CD4-positive, CD25-positive, alpha-beta regulatory T cell (primary cell): ENCODE data around the gene TSPAN10. TPM values are rescaled to one million over a fixed set of nuclear protein-coding genes. Genes with fewer than 3 reads are reported as not detected.
A peak's percentile ranks its signal among the peaks of the same experiment; 100 is the strongest.
"Not testable (repeated sequence)": the region's sequence is repeated elsewhere in the genome, so short reads cannot be mapped to it uniquely, and the experiment has no call there.

Experiments
- ATAC-seq, 2 donors: fragments of 150-1000 bp; cut with Tn5 transposase; one replicate each; pipeline ENCODE4 v1.10.0; 2021; ENCODE audit warnings: low read depth in 2 of 2, moderate number of reproducible peaks in 2 of 2, moderate library complexity in 1 of 2
- DNase-seq, 3 donors: peaks; one replicate each; pipeline versions ENCODE4 v3.0.0 to v3.0.0-alpha.2; 2012 to 2022; ENCODE audit warnings: mixed read lengths in 1 of 3
- H3K27ac ChIP-seq: one replicate; pipeline ENCODE4 v1.7.0; 2013; ENCODE audit warnings: mild to moderate bottlenecking, low read length; ENCODE audit not compliant: insufficient read depth, poor library complexity, severe bottlenecking
- H3K27me3 ChIP-seq: one replicate; pipeline ENCODE4 v1.7.0; 2013; ENCODE audit warnings: low read length; ENCODE audit not compliant: control insufficient read depth, insufficient read depth
- H3K36me3 ChIP-seq: one replicate; pipeline ENCODE4 v1.7.0; 2013; ENCODE audit warnings: mild to moderate bottlenecking, low read length, moderate library complexity; ENCODE audit not compliant: control insufficient read depth, insufficient read depth
- H3K4me1 ChIP-seq: 2 replicates; pipeline ENCODE4 v1.7.0; 2013; ENCODE audit warnings: mild to moderate bottlenecking, low read length; ENCODE audit not compliant: insufficient read depth, control insufficient read depth, poor library complexity, severe bottlenecking
- H3K4me3 ChIP-seq: one replicate; pipeline ENCODE4 v1.7.0; 2013; ENCODE audit warnings: low read depth, mild to moderate bottlenecking, low read length, moderate library complexity
- H3K9me3 ChIP-seq, 2 experiments: 1 replicate in 1 of 2; 2 replicates in 1 of 2; pipeline ENCODE4 v1.7.0; 2013; ENCODE audit warnings: low read length in 2 of 2, mild to moderate bottlenecking in 1 of 2, moderate library complexity in 1 of 2; ENCODE audit not compliant: control insufficient read depth in 2 of 2
- H3K27ac Mint-ChIP-seq, 3 donors: one replicate each; pipeline ENCODE4 v1.8.0; 2020 to 2022; ENCODE audit warnings: mild to moderate bottlenecking in 3 of 3, mixed read lengths in 3 of 3, moderate library complexity in 2 of 3
- H3K27me3 Mint-ChIP-seq: one replicate; pipeline ENCODE4 v1.8.0; 2022; ENCODE audit warnings: mild to moderate bottlenecking, mixed read lengths
- H3K36me3 Mint-ChIP-seq: one replicate; pipeline ENCODE4 v1.8.0; 2020; ENCODE audit warnings: mixed read lengths
- H3K4me1 Mint-ChIP-seq, 4 donors: one replicate each; pipeline ENCODE4 v1.8.0; 2020 to 2022; ENCODE audit warnings: mixed read lengths in 4 of 4, mild to moderate bottlenecking in 1 of 4
- H3K4me3 Mint-ChIP-seq, 4 donors: one replicate each; pipeline ENCODE4 v1.8.0; 2020 to 2022; ENCODE audit warnings: mild to moderate bottlenecking in 4 of 4, mixed read lengths in 4 of 4, moderate library complexity in 3 of 4
- H3K9me3 Mint-ChIP-seq, 7 donors: one replicate each; pipeline ENCODE4 v1.8.0; 2020 to 2022; ENCODE audit warnings: mixed read lengths in 7 of 7, mild to moderate bottlenecking in 3 of 7, moderate library complexity in 2 of 7
- polyA plus RNA-seq, 4 donors: library from polyadenylated mRNA; unstranded; fragments of 300-500 nt; fragmentation: Illumina TruSeq; gene quantifications; one replicate each; pipeline ENCODE4 v1.2.3, GENCODE V29; 2021
- total RNA-seq: library from RNA; stranded (reverse); gene quantifications from one replicate; pipeline ENCODE4 v1.2.3, GENCODE V29; 2022

Gene TSPAN10
- total and polyA plus RNA-seq, 5 donors from 2014 or later, result 0.21 to 0.70 (median 0.24) TPM; not detected in 2

DNA sequence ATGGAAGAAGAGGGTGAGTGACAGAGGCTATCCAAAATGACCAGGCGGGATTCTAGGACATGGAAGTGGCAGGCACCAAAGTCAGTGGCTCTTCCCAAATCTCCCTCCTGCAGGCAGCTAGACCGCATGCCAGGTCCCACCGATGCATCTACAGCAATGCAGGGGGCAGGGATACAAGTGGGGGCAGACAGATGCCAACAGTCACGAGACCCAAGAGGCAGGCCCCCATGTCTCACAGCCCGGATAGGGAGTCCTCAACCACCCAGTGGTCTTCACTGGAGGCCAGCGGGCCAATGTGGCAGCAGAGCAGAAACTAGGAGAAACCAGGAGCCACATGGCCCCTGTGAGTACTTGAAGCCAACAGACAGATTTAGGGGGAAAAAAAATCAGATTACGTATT lies 20.1 kb upstream of the TSPAN10 start:
- H3K4me3 Mint-ChIP-seq, result no peak overlapping the region
- Histone ChIP-seq H3K9me3 (no peaks in the 10 kb centered on the region), H3K4me1 (peaks cover 14% of the 10 kb centered on the region), H3K4me3 (no peak overlapping the region), H3K27me3 (no peaks in the 10 kb centered on the region), H3K27ac (no peak overlapping the region), H3K36me3 (peaks cover 51% of the 10 kb centered on the region)
- peaks cover 6 to 32% (median 18%) of the 10 kb centered on the region in 4 donors for H3K4me1 Mint-ChIP-seq
- no peaks in the 10 kb centered on the region for H3K9me3 Mint-ChIP-seq
- DNase-seq, result no peak
- H3K27me3 Mint-ChIP-seq, result no peaks in the 10 kb centered on the region
- no peak for ATAC-seq
- H3K27ac Mint-ChIP-seq, result no peak overlapping the region
- peaks cover 46% of the 10 kb centered on the region for H3K36me3 Mint-ChIP-seq

DNA sequence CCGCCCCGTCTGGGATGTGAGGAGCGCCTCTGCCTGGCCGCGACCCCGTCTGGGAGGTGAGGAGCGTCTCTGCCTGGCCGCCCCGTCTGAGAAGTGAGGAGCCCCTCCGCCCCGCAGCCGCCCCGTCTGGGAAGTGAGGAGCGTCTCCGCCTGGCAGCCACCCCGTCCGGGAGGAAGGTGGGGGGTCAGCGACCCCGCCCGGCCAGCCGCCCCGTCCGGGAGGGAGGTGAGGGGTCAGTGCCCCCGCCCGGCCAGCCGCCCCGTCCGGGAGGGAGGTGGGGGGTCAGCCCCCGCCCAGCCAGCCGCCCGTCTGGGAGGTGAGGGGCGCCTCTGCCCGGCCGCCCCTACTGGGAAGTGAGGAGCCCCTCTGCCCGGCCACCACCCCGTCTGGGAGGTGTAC lies 18.7 kb upstream of the TSPAN10 start:
- ATAC-seq, H3K27ac ChIP-seq, DNase-seq, H3K9me3 Mint-ChIP-seq, H3K9me3 ChIP-seq, H3K4me3 ChIP-seq, H3K4me3 Mint-ChIP-seq, H3K27me3 ChIP-seq, H3K27ac Mint-ChIP-seq, H3K27me3 Mint-ChIP-seq: not testable (repeated sequence)
- Histone ChIP-seq H3K36me3 (peaks cover 45% of the 10 kb centered on the region), H3K4me1 (peaks cover 14% of the 10 kb centered on the region)
- peaks cover 6 to 28% (median 13%) of the 10 kb centered on the region in 4 donors for H3K4me1 Mint-ChIP-seq
- H3K36me3 Mint-ChIP-seq, result peaks cover 37% of the 10 kb centered on the region

GRCh38 chr17:81621494-81622130 lies 15.4 kb upstream of the TSPAN10 start:
- Histone ChIP-seq H3K27me3 (no peaks in the 10 kb centered on the region), H3K27ac (no peak overlapping the region), H3K4me1 (no peaks in the 10 kb centered on the region), H3K9me3 (no peaks in the 10 kb centered on the region), H3K36me3 (peaks cover 60% of the 10 kb centered on the region), H3K4me3 (no peak overlapping the region)
- Mint-ChIP-seq H3K27me3 (no peaks in the 10 kb centered on the region), H3K27ac (peak overlapping the region in 1 of 3 donors; percentile 48), H3K9me3 (peaks cover 0 to 4% (median 0%) of the 10 kb centered on the region in 7 donors), H3K4me3 (no peak overlapping the region), H3K36me3 (peaks cover 43% of the 10 kb centered on the region), H3K4me1 (peaks cover 6 to 24% (median 11%) of the 10 kb centered on the region in 4 donors)
- ATAC-seq (no peak), DNase-seq (no peak)

GRCh38 chr17:81630274-81630673 lies 6.7 kb upstream of the TSPAN10 start:
- H3K27ac Mint-ChIP-seq, result no peak overlapping the region
- no peaks in the 10 kb centered on the region for H3K9me3 ChIP-seq
- H3K27ac ChIP-seq, result no peak overlapping the region
- DNase-seq, result no peak
- ATAC-seq, result no peak
- peaks cover 3 to 31% (median 12%) of the 10 kb centered on the region in 4 donors for H3K4me1 Mint-ChIP-seq
- peaks cover 4% of the 10 kb centered on the region for H3K4me1 ChIP-seq
- peaks cover 0 to 4% (median 0%) of the 10 kb centered on the region in 7 donors for H3K9me3 Mint-ChIP-seq
- no peak overlapping the region for H3K4me3 Mint-ChIP-seq
- H3K36me3 ChIP-seq, result peaks cover 35% of the 10 kb centered on the region
- H3K4me3 ChIP-seq, result no peak overlapping the region
- H3K36me3 Mint-ChIP-seq, result peaks cover 17% of the 10 kb centered on the region
- H3K27me3 ChIP-seq, result no peaks in the 10 kb centered on the region
- no peaks in the 10 kb centered on the region for H3K27me3 Mint-ChIP-seq

DNA sequence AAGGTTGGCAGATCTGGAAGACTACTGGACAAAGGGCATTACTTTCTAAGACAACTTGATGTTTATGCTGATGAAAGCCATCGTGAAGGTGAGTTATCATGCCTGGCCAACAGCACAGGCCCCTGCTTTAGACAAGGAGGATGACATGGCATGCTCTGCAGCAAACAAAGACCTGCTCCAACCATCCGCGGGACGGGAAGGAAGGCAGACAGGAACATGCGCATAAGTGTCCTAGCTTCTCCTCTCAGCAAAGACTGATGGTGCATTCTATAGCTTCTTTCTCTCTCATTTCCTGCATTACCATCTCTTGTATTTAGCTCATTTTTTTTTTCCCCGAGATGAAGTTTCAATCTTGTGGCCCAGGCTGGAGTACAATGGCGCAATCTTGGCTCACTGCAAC lies 5.5 kb upstream of the TSPAN10 start:
- Mint-ChIP-seq H3K36me3 (peaks cover 8% of the 10 kb centered on the region), H3K9me3 (peaks cover 0 to 2% (median 0%) of the 10 kb centered on the region in 7 donors)
- no peak overlapping the region for H3K4me3 ChIP-seq

GRCh38 chr17:81635431-81635830 lies 1.6 kb upstream of the TSPAN10 start:
- Histone ChIP-seq H3K9me3 (no peaks in the 10 kb centered on the region), H3K4me1 (peaks cover 18% of the 10 kb centered on the region), H3K27me3 (no peaks in the 10 kb centered on the region), H3K36me3 (no peaks in the 10 kb centered on the region), H3K27ac (no peak overlapping the region), H3K4me3 (peak overlapping the region; percentile 87)
- H3K9me3 Mint-ChIP-seq, result no peaks in the 10 kb centered on the region
- H3K36me3 Mint-ChIP-seq, result no peaks in the 10 kb centered on the region
- no peaks in the 10 kb centered on the region for H3K27me3 Mint-ChIP-seq
- peaks cover 0 to 39% (median 18%) of the 10 kb centered on the region in 4 donors for H3K4me1 Mint-ChIP-seq
- DNase-seq (no peak), ATAC-seq (no peak)
- H3K4me3 Mint-ChIP-seq, result peak overlapping the region; percentile 49 to 96 (median 91)
- peak overlapping the region; percentile 9 to 93 (median 90) for H3K27ac Mint-ChIP-seq

More for the DNA sequence above, 5.5 kb upstream of the TSPAN10 start:
- Histone ChIP-seq H3K27ac (no peak overlapping the region), H3K4me1 (peaks cover 14% of the 10 kb centered on the region), H3K9me3 (no peaks in the 10 kb centered on the region), H3K36me3 (peaks cover 26% of the 10 kb centered on the region), H3K27me3 (no peaks in the 10 kb centered on the region)
- H3K27me3 Mint-ChIP-seq, result no peaks in the 10 kb centered on the region
- H3K27ac Mint-ChIP-seq, result no peak overlapping the region
- ATAC-seq (no peak), DNase-seq (no peak)
- H3K4me1 Mint-ChIP-seq, result peaks cover 0 to 32% (median 16%) of the 10 kb centered on the region in 4 donors
- H3K4me3 Mint-ChIP-seq, result peak overlapping the region in 1 of 4 donors; percentile 44

- H3K4me1 ChIP-seq, result peaks cover 18% of the 10 kb centered on the region
- Mint-ChIP-seq H3K27me3 (no peaks in the 10 kb centered on the region), H3K4me1 (peaks cover 0 to 39% (median 18%) of the 10 kb centered on the region in 4 donors), H3K36me3 (no peaks in the 10 kb centered on the region), H3K4me3 (peak overlapping the region; percentile 88 to 96 (median 95)), H3K9me3 (no peaks in the 10 kb centered on the region), H3K27ac (peak overlapping the region; percentile 76 to 93 (median 90))
- no peak overlapping the region for H3K27ac ChIP-seq
- DNase-seq (no peak), ATAC-seq (no peak)
- no peaks in the 10 kb centered on the region for H3K9me3 ChIP-seq
- H3K4me3 ChIP-seq, result peak overlapping the region; percentile 87
- H3K36me3 ChIP-seq, result no peaks in the 10 kb centered on the region
- no peaks in the 10 kb centered on the region for H3K27me3 ChIP-seq
Measured at GRCh38 chr17:81635973-81636504, 957 bp upstream of the TSPAN10 start.

DNA sequence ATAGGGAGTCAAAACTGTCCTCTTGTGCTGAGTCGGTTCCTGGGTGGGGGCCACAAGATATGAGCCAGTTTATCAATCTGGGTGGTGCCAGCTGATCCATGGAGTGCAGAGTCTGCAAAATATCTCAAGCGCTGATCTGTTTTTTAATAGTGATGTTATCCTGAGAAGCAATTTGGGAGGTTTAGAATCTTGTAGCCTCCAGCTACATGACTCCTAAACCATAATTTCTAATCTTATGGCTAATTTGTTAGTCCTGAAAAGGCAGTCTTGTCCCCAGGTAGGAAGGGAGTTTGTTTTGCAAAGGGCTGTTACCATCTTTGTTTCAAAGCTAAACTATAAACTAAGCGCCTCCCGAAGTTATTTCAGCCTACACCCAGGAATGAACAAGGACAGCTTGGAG lies 1.7 kb downstream of the TSPAN10 start:
- H3K27me3 Mint-ChIP-seq, result no peaks in the 10 kb centered on the region
- H3K36me3 Mint-ChIP-seq, result no peaks in the 10 kb centered on the region
- no peaks in the 10 kb centered on the region for H3K9me3 ChIP-seq
- H3K36me3 ChIP-seq, result no peaks in the 10 kb centered on the region
- DNase-seq (no peak), ATAC-seq (no peak)
- H3K9me3 Mint-ChIP-seq, result no peaks in the 10 kb centered on the region
- no peak overlapping the region for H3K4me3 ChIP-seq
- no peak overlapping the region for H3K27ac ChIP-seq
- H3K27ac Mint-ChIP-seq, result no peak overlapping the region
- peak overlapping the region; percentile 16 to 88 (median 65) for H3K4me3 Mint-ChIP-seq
- peaks cover 14% of the 10 kb centered on the region for H3K4me1 ChIP-seq
- no peaks in the 10 kb centered on the region for H3K27me3 ChIP-seq
- H3K4me1 Mint-ChIP-seq, result peaks cover 0 to 24% (median 13%) of the 10 kb centered on the region in 4 donors
